C4-2B (cell line): ENCODE data around the gene CATSPERB.
"Not testable (repeated sequence)": the region's sequence is repeated elsewhere in the genome, so short reads cannot be mapped to it uniquely, and the experiment has no call there.

ENCODE experiments used
- CTCF ChIP-seq: fragments of 450-650 bp; conservative IDR thresholded peaks from 2 replicates; pipeline ENCODE4 v1.5.1; 2017; ENCODE audit warnings: mild to moderate bottlenecking
- ZFX ChIP-seq: fragments of 450-650 bp; IDR thresholded peaks from 2 replicates; pipeline ENCODE4 v1.6.1; 2017

GRCh38 chr14:91534059-91534458, 197.8 kb downstream of the CATSPERB start:
- TF ChIP-seq CTCF, ZFX: not testable (repeated sequence)
